Measurements from ENCODE around the gene SPTLC2.

The SPTLC2 gene

GRCh38 chr14:77498984-77499527 is 117.4 kb downstream of the SPTLC2 start:
- DNase-seq: no peak

- peak; percentile 55 for DNase-seq
Observed at GRCh38 chr14:77498120-77498979, 118.1 kb downstream of the SPTLC2 start, which contains the start of gene ISM2. Gene ISM2 (minus strand): TSS chr14:77498816. CDS start chr14:77498793, 23 bp downstream.

- no peak for DNase-seq
Observed at GRCh38 chr14:77495334-77495733, 121.1 kb downstream of the SPTLC2 start.

GRCh38 chr14:77491056-77491455 is 125.4 kb downstream of the SPTLC2 start:
- DNase-seq: no peak

GRCh38 chr14:77490347-77490986 is 126.0 kb downstream of the SPTLC2 start:
- no peak for DNase-seq

- DNase-seq: no peak
Observed at GRCh38 chr14:77489041-77489440, 127.4 kb downstream of the SPTLC2 start.

GRCh38 chr14:77488558-77488957 is 127.9 kb downstream of the SPTLC2 start:
- no peak for DNase-seq

GRCh38 chr14:77485901-77486678 is 130.3 kb downstream of the SPTLC2 start:
- no peak for DNase-seq

GRCh38 chr14:77485256-77485655 is 131.2 kb downstream of the SPTLC2 start:
- no peak for DNase-seq

- DNase-seq: no peak
Observed at GRCh38 chr14:77482422-77482821, 134.0 kb downstream of the SPTLC2 start.

GRCh38 chr14:77478796-77479195 is 137.6 kb downstream of the SPTLC2 start:
- no peak for DNase-seq

- no peak for DNase-seq
Observed at GRCh38 chr14:77478029-77478428, 138.4 kb downstream of the SPTLC2 start.

- no peak for DNase-seq
Observed at GRCh38 chr14:77475432-77476115, 140.9 kb downstream of the SPTLC2 start.

GRCh38 chr14:77474479-77475177 is 141.8 kb downstream of the SPTLC2 start:
- no peak for DNase-seq

GRCh38 chr14:77473921-77474320 is 142.5 kb downstream of the SPTLC2 start:
- DNase-seq: no peak

GRCh38 chr14:77470224-77470870 is 146.1 kb downstream of the SPTLC2 start:
- no peak for DNase-seq

GRCh38 chr14:77469539-77469938 is 146.9 kb downstream of the SPTLC2 start:
- DNase-seq: no peak

GRCh38 chr14:77469067-77469505 is 147.4 kb downstream of the SPTLC2 start:
- DNase-seq: no peak

- no peak for DNase-seq
Observed at GRCh38 chr14:77467801-77468200, 148.6 kb downstream of the SPTLC2 start.

GRCh38 chr14:77459072-77459723 is 157.2 kb downstream of the SPTLC2 start:
- peak; percentile 10 for DNase-seq
